ENCODE results near the gene DARS2. TPM values are rescaled to one million over a fixed set of nuclear protein-coding genes. Genes with fewer than 3 reads are reported as not detected.
"Not testable (repeated sequence)": the region's sequence is repeated elsewhere in the genome, so short reads cannot be mapped to it uniquely, and the experiment has no call there.

DARS2 gene
- total RNA-seq, 1 donor from 2014 or later, result 23.7 TPM

DNA sequence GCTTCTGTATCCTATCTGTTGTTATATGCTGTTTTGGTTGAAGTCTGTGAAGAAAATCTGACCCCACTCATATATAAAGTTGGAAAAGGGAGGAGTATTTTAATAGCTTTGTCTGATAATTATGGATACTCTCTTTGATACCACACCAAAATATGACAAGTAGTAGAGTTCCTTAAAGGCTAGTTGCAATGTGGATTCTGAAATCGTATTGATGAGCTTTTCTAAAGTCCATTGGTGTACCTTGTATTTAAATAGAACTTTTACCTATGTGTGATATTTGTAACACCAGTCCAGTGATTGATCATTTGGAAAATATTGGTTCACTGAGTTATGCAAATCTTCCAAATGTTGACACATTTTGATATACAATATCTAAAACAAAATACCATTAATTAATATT is 35.6 kb downstream of the DARS2 start:
- intact Hi-C loops (cut with micrococcal nuclease), result no loop called here

DNA sequence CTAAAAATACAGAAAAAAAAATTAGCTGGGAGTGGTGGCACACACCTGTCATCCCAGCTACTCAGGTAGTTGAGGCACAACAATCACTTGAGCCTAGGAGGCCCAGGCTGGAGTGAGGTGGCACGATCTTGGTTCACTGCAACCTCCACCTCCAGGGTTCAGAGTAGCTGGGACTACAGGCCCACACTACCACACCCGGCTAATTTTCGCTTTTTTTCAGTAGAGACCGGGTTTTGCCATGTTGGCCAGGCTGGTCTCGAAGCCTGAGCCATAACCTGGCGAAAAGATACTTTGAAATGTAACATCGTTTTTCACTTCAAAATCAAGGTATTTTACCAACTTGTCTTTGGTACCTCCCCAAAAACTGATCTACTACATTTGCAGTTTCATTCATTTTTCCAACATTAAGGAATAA is 37.3 kb downstream of the DARS2 start:
- intact Hi-C loops (cut with micrococcal nuclease), result no loop called here

DNA sequence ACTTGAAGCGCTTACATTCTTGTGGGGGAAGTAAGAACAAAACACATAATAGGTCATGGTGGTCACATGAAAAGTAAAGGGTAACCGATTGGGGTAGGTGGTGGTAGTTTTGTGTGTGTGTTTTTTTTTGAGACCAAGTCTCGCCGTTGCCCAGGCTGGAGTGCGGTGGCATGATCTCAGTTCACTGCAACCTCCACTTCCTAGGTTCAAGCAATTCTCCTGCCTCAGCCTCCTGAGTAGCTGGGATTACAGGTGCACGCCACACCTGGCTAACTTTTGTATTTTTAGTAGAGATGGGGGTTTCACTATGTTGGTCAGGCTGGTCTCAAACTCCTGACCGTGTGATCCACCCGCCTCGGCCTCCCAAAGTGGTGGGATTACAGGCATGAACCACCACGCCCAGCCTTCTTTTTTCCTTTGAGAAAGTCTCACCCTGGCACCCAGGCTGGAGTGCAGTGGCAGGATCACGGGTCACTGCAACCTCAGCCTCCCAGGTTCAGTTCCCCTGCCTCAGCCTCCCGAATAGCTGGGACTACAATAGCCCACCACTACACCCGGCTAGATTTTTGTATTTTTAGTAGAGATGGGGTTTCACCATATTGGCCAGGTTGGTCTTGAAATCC is 37.8 kb downstream of the DARS2 start:
- intact Hi-C loops (cut with micrococcal nuclease), result not testable (repeated sequence)

DNA sequence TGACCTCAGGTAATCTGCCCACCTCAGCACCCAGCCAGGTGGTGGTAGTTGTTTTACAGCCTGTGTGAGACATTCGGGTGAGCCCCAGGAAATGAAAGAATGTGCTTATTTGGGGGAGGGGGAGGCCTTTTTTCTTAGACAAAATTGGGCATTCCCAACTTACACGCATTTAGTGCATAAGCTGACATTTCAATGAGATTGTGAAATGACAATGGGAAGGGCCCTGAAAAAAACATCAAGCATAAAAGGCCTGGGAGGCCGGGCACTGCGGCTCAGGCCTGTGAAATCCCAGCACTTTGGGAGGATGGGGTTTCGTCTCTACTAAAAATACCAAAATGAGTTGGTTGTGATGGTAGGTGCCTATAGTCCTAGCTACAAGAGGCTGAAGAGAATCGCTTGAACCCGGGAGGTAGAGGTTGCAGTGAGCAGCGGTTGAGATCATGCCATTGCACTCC is 38.3 kb downstream of the DARS2 start:
- intact Hi-C loops (cut with micrococcal nuclease), result no loop called here

DNA sequence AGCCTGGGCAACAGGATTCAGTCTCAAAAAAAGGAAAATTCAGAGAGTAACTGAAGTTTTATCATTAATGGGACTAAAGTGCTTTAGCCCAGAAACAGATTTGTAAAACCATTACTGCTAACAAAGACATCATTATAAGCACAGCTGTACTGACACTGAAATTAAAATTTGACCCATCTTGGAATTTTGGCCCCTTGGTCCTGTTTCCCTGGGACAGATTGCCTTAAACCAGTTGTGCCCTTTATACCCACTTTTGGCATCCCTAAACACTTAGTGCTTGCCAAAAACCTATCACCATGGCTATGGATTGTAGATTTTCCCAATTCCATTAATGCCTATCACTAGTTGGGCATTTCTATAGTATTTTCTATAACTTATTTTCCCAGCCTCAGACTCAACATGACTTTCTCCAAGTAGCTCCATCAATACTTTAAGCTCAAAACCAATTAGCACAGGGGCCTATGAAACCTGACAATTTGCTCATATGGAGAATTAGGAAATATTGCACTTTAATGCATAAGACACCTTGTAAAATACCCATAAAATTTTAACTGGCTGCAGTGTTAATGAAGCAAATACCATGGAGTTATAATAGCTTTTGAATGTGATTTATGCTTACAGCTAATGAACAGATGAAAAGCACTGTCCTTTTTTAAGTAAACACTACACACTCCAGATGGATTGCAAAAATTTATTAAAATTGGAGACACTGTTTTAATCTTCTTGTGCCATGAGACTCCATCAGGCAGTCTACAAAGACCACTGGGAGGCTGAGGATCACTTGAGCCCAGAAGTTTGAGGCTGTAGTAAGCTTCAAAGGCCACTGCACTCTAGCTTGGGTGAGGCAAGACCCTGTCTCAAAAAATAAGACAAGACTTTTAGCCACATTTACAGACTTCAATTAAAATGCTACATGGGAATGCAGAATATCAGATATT is 39.0 kb downstream of the DARS2 start:
- intact Hi-C loops (cut with micrococcal nuclease), result no loop called here

DNA sequence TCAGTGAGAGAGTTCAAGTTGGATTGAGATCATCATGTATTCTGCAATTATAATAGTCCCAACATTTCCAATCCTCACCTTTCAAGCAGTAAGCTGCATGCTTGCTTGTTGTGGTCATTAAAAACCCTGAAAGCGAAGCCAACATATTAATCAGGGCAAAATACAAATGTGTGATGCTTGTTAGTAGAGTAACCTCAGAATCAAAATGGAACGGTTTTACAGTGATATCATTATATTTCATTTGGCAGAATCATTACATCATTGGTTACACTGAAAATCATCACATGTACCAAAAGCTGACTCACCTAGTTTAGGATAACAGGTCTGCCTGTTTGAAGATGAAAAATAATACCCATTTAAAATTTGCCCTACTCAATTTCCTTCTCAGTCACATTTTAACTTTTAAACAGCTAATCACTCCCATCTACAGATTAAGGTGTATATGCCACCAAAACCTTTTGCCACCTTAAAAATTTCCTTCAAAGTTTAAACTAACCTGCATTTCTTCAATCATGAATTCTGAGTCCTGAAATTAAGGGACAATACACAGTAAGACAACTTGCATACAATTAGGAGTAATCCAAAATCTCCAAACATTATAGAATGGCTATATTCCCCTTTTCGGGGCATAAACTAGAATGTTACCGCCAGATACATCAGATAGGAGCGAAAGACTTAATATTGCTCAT is 39.9 kb downstream of the DARS2 start:
- intact Hi-C loops (cut with micrococcal nuclease), result no loop called here

DNA sequence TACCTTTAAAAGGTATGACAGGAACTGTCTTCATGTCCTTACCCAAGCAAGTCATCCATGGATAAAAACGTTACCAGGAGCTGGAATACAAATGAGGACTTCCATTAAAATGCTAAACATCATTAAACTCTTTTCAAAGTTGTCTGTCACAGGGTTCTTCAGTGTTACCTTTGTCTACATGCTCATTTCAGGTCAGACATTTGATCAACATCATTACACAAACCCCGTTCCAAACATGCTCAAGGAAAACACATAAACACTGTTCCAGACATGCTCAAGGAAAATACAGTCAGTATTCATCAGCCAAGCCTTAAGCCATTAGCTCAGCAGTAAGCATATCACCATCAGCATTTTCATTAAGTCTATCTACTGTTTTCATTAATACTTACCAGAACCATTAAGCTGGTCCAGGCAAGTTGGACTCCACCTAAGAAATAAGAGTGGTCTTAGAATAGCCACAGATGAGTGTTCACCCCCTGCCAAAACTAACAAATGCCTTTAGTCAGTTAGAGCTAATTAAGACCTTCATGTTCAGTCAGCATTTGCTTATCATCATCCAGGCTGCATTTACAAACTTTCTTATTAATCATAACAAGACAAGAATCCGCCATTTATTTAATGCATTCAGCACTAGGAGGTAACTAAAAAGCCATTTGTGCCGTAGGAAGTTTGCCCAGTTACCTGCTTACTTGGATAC is 41.1 kb downstream of the DARS2 start:
- intact Hi-C loops (cut with micrococcal nuclease), result loop anchor here (1.0 to 5.0 kb wide), 5 partner anchors 8 to 1423 kb away; partner anchors contain the start of gene PIGC

DNA sequence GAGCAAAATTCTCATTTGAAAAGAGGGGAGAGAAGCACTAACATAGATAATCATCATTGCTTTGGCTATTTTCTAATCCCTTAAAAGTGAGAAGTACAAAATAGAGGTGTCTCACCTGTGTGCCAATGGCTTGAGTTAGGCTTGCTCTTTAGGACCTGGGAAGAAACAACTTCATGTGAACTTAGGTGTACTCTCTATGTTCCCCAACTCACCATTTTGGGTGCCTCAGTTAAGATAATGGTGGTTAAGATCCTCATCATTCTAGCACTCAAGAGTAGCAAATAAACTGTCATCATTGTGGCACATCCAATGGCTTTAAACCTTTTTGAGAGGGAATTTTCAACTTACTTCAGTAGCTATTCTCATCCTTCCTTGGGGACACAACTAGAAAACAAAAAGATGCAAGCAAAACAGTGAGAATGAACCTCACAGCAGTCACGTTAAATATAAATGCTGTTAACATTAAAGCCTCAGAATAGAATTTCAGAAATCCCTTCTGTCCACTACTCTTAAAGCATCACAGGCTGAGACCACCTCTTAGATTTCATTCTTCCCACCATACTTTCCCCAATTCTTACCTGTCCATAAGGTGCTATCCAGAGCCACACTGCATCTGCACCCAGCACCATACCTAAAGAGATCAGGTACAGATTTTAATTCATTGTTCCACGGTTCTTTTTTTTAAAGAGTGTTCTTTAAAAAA is 42.1 kb downstream of the DARS2 start:
- intact Hi-C loops (cut with micrococcal nuclease), result loop anchor here (2.0 to 5.0 kb wide), 4 partner anchors 86 to 1424 kb away; partner anchors contain the start of gene PIGC

DNA sequence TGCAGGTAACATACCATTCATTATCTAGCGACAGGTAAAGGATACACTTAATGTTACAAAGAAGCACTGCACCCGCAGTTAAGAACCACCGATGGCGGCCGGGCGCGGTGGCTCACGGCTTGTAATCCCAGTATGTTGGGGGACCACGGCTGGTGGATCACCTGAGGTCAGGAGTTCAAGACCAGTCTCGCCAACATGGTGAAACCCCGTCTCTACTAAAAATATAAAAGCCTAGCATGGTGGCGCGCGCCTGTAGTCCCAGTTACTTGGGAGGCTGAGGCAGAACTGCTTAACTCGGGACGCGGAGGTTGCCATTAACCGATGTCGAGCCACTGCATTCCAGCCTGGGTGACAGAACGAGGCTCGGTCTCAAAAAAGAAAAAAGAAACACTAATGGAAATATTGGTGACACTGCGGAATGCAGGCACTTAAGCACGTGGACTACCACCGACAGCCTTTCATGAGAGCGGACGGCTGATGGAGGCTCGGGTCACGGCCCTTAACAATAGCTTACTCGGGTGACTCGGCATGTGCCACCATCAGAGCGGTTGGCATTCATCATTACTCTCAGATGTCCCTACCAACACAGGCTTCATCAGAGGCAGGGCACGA is 42.8 kb downstream of the DARS2 start:
- intact Hi-C loops (cut with micrococcal nuclease), result loop anchor here (2.0 to 5.0 kb wide), 4 partner anchors 85 to 1425 kb away; partner anchors contain the start of gene PIGC

DNA sequence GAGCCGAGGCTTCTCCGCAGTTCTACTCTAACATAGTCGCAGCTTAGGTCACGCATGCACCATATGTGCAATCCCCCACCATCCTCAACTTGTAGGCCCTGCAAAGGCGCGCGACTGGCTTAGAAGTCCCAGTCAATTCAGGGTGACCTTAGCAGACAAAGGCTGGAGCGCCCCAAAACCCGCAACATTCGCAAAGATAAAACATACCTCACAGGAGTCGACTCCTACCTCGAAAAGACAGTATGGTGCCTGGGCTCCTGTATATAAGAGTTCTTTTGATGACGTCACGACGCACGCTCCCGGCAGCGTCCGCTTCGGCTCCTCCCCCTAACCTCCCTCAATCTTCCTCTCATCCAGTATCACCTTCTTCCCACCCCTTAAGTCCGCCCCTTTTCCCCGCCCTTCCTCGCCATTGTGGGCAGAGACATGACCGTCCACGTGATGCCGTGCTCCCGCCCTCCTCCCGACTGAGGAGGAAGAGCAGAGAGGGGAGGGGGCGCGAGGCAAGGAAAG is 43.3 kb downstream of the DARS2 start, which contains the start of gene GAS5:
TSS of gene GAS5 (minus strand) at position 237 of the 513 bp plus-strand sequence.
- intact Hi-C loops (cut with micrococcal nuclease), result loop anchor here (1.0 to 5.0 kb wide), 19 partner anchors 44 to 1426 kb away; partner anchors contain the start of genes CACYBP, CENPL, DARS2 and KIAA0040

DNA sequence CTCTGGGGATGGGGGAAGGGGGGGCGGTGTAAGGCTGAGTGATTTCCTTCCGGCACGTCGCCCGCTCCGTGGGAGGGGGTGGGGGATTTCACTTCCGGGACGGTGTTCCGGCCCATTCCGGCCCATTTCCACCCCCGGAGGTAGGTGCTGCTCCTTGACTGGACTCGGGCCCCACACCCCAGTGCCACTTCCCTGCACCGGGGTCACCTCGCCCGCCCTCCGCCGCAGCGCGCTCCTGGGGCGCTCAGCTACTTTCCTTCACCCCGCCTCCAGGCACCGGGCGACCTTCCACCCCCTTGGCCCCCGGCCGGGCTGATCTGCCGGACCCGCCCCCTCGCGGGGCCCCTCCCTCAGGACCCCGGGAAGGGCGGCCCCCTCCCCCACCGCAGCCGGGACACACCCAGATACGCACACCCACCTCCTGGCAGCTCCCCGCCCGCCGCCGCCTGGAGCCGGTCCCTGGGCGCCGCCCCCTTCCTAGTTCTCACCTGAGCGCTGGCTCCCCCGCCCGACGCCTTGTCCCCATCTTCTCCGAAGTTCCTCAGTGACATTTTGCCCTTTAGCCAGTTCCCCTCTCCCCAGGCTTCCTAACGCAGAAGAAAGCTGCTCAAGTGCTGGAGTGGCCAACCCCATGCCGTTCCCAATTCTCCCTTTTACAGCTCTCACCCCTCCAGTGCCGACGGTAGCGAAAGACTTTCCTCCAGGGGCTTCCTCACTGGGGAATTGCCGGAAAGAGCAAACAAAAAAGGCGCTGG is 44.0 kb downstream of the DARS2 start, which contains the start of gene ZBTB37:
TSS of gene ZBTB37 (plus strand) at position 115 of the 755 bp plus-strand sequence. CDS start 1,846 bp downstream, outside the sequence.
- intact Hi-C loops (cut with micrococcal nuclease), result loop anchor here (1.0 to 5.0 kb wide), 18 partner anchors 44 to 1426 kb away; partner anchors contain the start of genes CACYBP, CENPL, DARS2 and KIAA0040

DNA sequence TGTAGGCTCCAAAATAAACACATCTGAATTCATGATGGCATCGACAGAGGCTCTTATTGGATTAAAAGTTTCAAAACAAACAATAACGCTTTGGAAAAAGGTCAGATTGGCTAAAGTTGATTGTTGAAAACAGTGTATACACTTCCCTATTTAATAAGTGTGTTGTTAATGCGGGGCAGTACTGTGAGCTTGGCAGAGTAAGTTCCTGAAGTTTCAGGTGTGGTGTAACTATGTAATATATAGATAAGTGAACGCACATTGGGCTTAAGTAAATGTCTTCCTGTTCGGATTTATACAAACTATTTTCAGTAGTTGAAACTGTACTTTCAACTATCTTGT is 44.5 kb downstream of the DARS2 start:
- intact Hi-C loops (cut with micrococcal nuclease), result loop anchor here (2.0 to 5.0 kb wide), 5 partner anchors 83 to 1427 kb away; partner anchors contain the start of genes KIAA0040 and PIGC

DNA sequence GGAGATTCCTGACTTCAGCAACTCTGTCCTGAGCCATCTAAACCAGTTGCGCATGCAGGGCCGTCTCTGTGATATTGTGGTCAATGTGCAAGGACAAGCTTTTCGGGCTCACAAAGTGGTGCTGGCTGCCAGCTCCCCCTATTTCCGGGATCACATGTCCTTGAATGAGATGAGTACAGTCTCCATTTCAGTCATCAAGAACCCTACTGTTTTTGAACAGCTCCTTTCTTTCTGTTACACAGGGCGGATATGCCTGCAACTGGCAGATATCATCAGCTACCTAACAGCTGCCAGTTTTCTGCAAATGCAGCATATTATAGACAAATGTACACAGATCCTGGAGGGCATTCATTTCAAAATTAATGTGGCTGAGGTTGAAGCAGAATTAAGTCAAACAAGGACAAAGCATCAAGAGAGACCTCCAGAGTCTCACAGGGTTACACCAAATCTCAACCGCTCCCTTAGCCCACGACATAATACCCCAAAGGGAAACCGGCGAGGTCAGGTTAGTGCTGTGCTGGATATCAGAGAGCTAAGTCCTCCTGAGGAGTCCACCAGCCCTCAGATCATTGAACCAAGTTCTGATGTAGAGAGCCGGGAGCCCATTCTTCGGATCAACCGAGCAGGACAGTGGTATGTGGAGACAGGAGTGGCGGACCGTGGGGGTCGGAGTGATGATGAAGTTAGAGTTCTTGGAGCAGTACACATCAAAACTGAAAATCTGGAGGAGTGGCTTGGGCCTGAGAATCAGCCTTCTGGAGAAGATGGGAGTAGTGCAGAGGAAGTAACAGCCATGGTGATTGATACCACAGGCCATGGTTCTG is 46.0 kb downstream of the DARS2 start:
- intact Hi-C loops (cut with micrococcal nuclease), result no loop called here

DNA sequence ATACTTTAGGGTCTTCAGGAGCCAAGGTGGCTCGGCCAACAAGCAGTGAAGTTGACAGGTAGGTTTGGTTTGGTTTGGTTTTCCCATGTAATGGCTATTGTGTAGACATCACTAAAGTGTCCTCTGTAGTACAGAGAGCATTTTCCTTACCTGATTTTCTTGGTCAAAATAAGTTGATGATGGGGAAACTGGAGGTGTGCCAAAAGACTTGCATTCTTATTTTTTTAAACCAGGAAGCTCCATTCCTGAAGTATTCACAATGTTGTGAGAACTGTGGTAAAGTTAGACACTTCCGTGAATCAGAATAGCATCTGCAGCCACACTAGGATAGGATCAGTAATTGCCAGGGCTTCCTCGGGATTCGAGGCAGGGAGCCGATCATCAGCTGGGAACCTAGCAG is 46.6 kb downstream of the DARS2 start:
- intact Hi-C loops (cut with micrococcal nuclease), result no loop called here

DNA sequence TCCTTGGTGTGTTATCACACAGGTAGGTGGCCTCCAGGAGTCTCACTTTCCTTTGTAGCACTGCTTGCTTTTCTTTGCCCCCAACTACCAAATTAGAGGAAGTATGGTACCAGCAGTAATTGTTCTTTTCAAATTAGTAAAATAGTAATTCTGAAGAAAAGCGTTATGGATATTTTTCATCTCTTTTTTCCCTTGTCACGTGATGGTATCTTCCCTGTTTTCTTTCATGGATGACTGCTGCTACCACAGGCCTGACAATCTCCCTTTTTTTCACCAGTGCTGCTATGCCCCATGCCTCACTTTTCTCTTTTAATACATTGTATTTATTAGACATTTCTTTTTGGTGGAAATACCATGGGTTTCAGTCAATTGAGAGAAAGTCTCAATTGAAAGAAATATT is 47.0 kb downstream of the DARS2 start:
- intact Hi-C loops (cut with micrococcal nuclease), result no loop called here

DNA sequence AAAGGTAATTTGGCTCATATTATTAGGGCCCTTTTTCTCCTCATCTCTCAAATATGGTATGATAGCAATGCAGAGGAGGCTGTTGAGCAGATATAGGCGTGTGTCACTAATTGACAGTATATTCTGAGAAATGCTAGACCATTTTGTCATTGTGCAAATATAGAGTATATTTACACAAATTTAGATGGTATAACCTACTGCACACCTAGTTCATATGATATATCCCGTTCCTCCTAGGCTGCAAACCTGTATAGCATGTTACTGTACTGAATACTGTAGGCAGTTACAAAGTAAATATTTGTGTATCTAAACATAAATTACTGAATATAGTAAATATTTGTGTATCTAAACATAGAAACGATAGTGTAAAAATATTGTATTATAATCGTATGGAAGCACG is 52.3 kb downstream of the DARS2 start:
- intact Hi-C loops (cut with micrococcal nuclease), result no loop called here

DNA sequence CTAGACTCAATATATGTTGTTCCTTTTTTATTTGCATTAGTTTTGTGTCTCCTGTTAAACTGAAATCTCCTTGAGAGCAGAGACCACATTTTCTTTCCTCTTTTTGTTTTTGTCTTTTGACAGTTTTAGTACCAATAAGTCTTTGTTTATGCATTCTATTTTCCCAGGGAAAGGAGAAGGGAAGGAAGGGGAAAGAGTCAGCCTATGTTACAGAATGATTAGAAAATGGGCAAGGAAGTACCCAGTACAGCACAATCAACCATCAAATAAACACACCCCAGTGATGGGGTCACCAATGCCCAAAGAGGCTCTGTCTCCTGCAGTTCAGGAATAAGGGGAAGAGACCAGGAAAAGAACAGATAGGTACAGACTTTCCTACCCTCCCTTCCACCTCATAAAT is 53.8 kb downstream of the DARS2 start:
- intact Hi-C loops (cut with micrococcal nuclease), result no loop called here

DNA sequence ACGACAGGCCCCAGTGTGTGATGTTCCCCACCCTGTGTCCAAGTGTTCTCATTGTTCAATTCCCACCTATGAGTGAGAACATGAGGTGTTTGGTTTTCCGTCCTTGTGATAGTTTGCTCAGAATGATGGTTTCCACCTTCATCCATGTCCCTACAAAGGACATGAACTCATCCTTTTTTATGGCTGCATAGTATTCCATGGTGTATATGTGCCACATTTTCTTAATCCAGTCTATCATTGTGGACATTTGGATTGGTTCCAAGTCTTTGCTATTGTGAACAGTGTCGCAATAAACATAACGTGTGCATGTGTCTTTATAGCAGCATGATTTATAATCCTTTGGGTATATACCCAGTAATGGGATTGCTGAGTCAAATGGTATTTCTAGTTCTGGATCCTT is 56.6 kb downstream of the DARS2 start:
- intact Hi-C loops (cut with micrococcal nuclease), result not testable (repeated sequence)

Measured in T-helper 1 cell treated with Interleukin-12 subunit alpha and Interleukin-12 subunit beta and Interleukin-4 antibody, amounts not matched to agents 30 ng/mL and 1 ng/mL, for 36 hours (primary cell).